H1 (cell line): Measurements from ENCODE around the gene OGDH. TPM values are rescaled to one million over a fixed set of nuclear protein-coding genes. Genes with fewer than 3 reads are reported as not detected.

Experiments
- CTCF ChIA-PET: fragments of 300-600 bp; sonication (Branson Sonifier 250); formaldehyde crosslinking; loops from one replicate; lab custom pipeline; 2021; ENCODE audit not compliant: partially characterized antibody; lab: Charles Lee
- POLR2A ChIA-PET: fragments of 300-600 bp; sonication (Branson Sonifier 250); formaldehyde crosslinking; loops from one replicate; lab custom pipeline; 2021; ENCODE audit warnings: inconsistent platforms; ENCODE audit not compliant: partially characterized antibody; lab: Charles Lee
- DNase-seq, 2 experiments: peaks; one replicate each; pipeline versions ENCODE4 v3.0.0 to v3.0.0-alpha.2; 2010 to 2022; ENCODE audit warnings: low spot score in 2 of 2, low read depth in 1 of 2, mixed read lengths in 1 of 2
- FAIRE-seq: peaks from 2 replicates; lab custom pipeline; 2011; peaks lifted over from hg19 to GRCh38; lab: Jason Lieb, UNC
- H2AFZ ChIP-seq: 2 replicates; pipeline ENCODE4 v1.8.1; 2012; ENCODE audit warnings: low read length, inconsistent platforms
- H2AK5ac ChIP-seq: 2 replicates; pipeline ENCODE4 v1.6.1; 2013; ENCODE audit warnings: low read depth, low read length
- H2BK120ac ChIP-seq: replicated peaks from 2 replicates; pipeline ENCODE3; 2013; ENCODE audit warnings: low read depth, low read length, inconsistent platforms
- H2BK12ac ChIP-seq: 2 replicates; pipeline ENCODE4 v1.6.1; 2013; ENCODE audit warnings: low read depth, low read length
- H2BK15ac ChIP-seq: 2 replicates; pipeline ENCODE4 v1.6.1; 2013; ENCODE audit warnings: low read length
- H2BK20ac ChIP-seq: 2 replicates; pipeline ENCODE4 v1.6.1; 2013; ENCODE audit warnings: low read length
- H2BK5ac ChIP-seq: 2 replicates; pipeline ENCODE4 v1.6.1; 2013; ENCODE audit warnings: low read depth, low read length
- H3K14ac ChIP-seq: 2 replicates; pipeline ENCODE4 v1.6.1; 2013; ENCODE audit warnings: inconsistent platforms; ENCODE audit not compliant: insufficient read length
- H3K18ac ChIP-seq: 2 replicates; pipeline ENCODE4 v1.6.1; 2013; ENCODE audit warnings: low read length; ENCODE audit errors: extremely low read depth
- H3K23ac ChIP-seq: 2 replicates; pipeline ENCODE4 v1.6.1; 2013; ENCODE audit warnings: inconsistent platforms; ENCODE audit not compliant: insufficient read length
- H3K23me2 ChIP-seq: 2 replicates; pipeline ENCODE4 v1.6.1; 2013; ENCODE audit warnings: low read depth, low read length
- H3K27ac ChIP-seq: 2 replicates; pipeline ENCODE4 v1.6.1; 2011; ENCODE audit warnings: low read depth, low read length, inconsistent platforms
- H3K27me3 ChIP-seq, 4 experiments: replicated peaks in 1 of 4; 1 replicate in 1 of 4; 2 replicates in 3 of 4; pipeline versions ENCODE4 v1.6.1 to v1.8.1; 2011 to 2013; ENCODE audit warnings: low read length in 3 of 4, mild to moderate bottlenecking in 3 of 4, inconsistent platforms in 2 of 4, mixed read lengths in 2 of 4, moderate library complexity in 1 of 4; ENCODE audit not compliant: control insufficient read depth in 3 of 4, insufficient read depth in 3 of 4; ENCODE audit errors: extremely low read depth in 1 of 4
- H3K36me3 ChIP-seq, 4 experiments: 2 replicates each; pipeline versions ENCODE4 v1.6.1 to v1.8.1; 2011 to 2013; ENCODE audit warnings: mild to moderate bottlenecking in 4 of 4, low read length in 3 of 4, moderate library complexity in 2 of 4, control low read depth in 1 of 4, inconsistent platforms in 1 of 4; ENCODE audit not compliant: insufficient read depth in 4 of 4, control insufficient read depth in 2 of 4
- H3K4ac ChIP-seq: replicated peaks from 2 replicates; pipeline ENCODE3; 2013; ENCODE audit warnings: low read length, low read depth, mixed read lengths, inconsistent platforms; ENCODE audit not compliant: insufficient read length
- H3K4me1 ChIP-seq, 4 experiments: replicated peaks in 1 of 4; 1 replicate in 1 of 4; 2 replicates in 3 of 4; pipeline versions ENCODE4 v1.6.1 to v1.8.1; 2011 to 2013; ENCODE audit warnings: low read length in 3 of 4, inconsistent platforms in 2 of 4, mixed read lengths in 1 of 4; ENCODE audit not compliant: insufficient read depth in 4 of 4, control insufficient read depth in 3 of 4
- H3K4me2 ChIP-seq, 2 experiments: 2 replicates each; pipeline versions ENCODE4 v1.6.1 to v1.8.1; 2011 to 2013; ENCODE audit warnings: low read depth in 2 of 2, low read length in 2 of 2, control low read depth in 1 of 2, inconsistent platforms in 1 of 2, mild to moderate bottlenecking in 1 of 2; ENCODE audit not compliant: insufficient read depth in 1 of 2
- H3K4me3 ChIP-seq, 4 experiments: fragments of 200-600, 300-600 bp in 1 of 4; sonication (generic), shearing (Covaris generic), sonication (Bioruptor Twin) in 1 of 4; 2 replicates each; pipeline versions ENCODE4 v1.5.1 to v1.8.1; 2011 to 2016; ENCODE audit warnings: low read length in 4 of 4, low read depth in 3 of 4, control low read depth in 2 of 4, inconsistent platforms in 2 of 4, mild to moderate bottlenecking in 2 of 4, mixed read lengths in 1 of 4, moderate library complexity in 1 of 4; ENCODE audit not compliant: insufficient read depth in 2 of 4; ENCODE audit errors: extremely low read depth in 1 of 4
- H3K56ac ChIP-seq: replicated peaks from 2 replicates; pipeline ENCODE3; 2013; ENCODE audit warnings: low read depth, mild to moderate bottlenecking, mixed read lengths, low read length, inconsistent platforms; ENCODE audit not compliant: insufficient read length
- H3K79me1 ChIP-seq: 2 replicates; pipeline ENCODE4 v1.6.1; 2013; ENCODE audit warnings: low read depth, low read length, control low read depth
- H3K79me2 ChIP-seq, 2 experiments: 2 replicates each; pipeline versions ENCODE4 v1.6.1 to v1.8.1; 2012 to 2013; ENCODE audit warnings: low read length in 2 of 2, mild to moderate bottlenecking in 2 of 2, inconsistent platforms in 1 of 2; ENCODE audit not compliant: insufficient read depth in 2 of 2, control insufficient read depth in 1 of 2
- H3K9ac ChIP-seq, 4 experiments: replicated peaks in 1 of 4; 1 replicate in 1 of 4; 2 replicates in 3 of 4; pipeline versions ENCODE4 v1.6.1 to v1.8.1; 2011 to 2013; ENCODE audit warnings: low read depth in 3 of 4, low read length in 3 of 4, control low read depth in 2 of 4, mild to moderate bottlenecking in 2 of 4, moderate library complexity in 2 of 4, inconsistent platforms in 1 of 4; ENCODE audit errors: extremely low read depth in 1 of 4
- H3K9me3 ChIP-seq, 2 experiments: 2 replicates each; pipeline versions ENCODE4 v1.6.1 to v1.8.1; 2012 to 2013; ENCODE audit warnings: mild to moderate bottlenecking in 2 of 2, moderate library complexity in 2 of 2, control low read depth in 1 of 2, inconsistent platforms in 1 of 2, low read depth in 1 of 2, low read length in 1 of 2, mixed read lengths in 1 of 2; ENCODE audit not compliant: insufficient read depth in 2 of 2
- H4K20me1 ChIP-seq, 2 experiments: replicated peaks in 1 of 2; 2 replicates each; pipeline versions ENCODE3 to v1.8.1; 2011 to 2013; ENCODE audit warnings: inconsistent platforms in 2 of 2, low read length in 2 of 2, mild to moderate bottlenecking in 1 of 2; ENCODE audit not compliant: insufficient read depth in 2 of 2, control insufficient read depth in 1 of 2
- H4K5ac ChIP-seq: 2 replicates; pipeline ENCODE4 v1.6.1; 2013; ENCODE audit warnings: low read length, low read depth, mixed read lengths, inconsistent platforms; ENCODE audit not compliant: insufficient read length
- H4K8ac ChIP-seq: 2 replicates; pipeline ENCODE4 v1.8.0; 2013; ENCODE audit warnings: mild to moderate bottlenecking, moderate library complexity, low read length, inconsistent platforms; ENCODE audit not compliant: insufficient read depth; ENCODE audit errors: extremely low read depth
- H4K91ac ChIP-seq: replicated peaks from 2 replicates; pipeline ENCODE3; 2013; ENCODE audit warnings: low read length, mixed read lengths, inconsistent platforms; ENCODE audit not compliant: insufficient read length
- CTCF ChIP-seq, 3 experiments: IDR thresholded peaks; 1 replicate in 2 of 3; 2 replicates in 1 of 3; pipeline versions ENCODE4 v1.5.1 to v1.6.1; 2011; ENCODE audit warnings: low read length in 3 of 3, mild to moderate bottlenecking in 3 of 3, inconsistent platforms in 2 of 3, low read depth in 1 of 3, moderate library complexity in 1 of 3; ENCODE audit not compliant: insufficient read depth in 1 of 3; ENCODE audit errors: control extremely low read depth in 1 of 3
- RFX5 ChIP-seq: IDR thresholded peaks from 2 replicates; pipeline ENCODE4 v1.6.1; 2011; ENCODE audit warnings: low read depth, low read length, improper control_type of control experiment, borderline replicate concordance
- SIX5 ChIP-seq: IDR thresholded peaks from 2 replicates; pipeline ENCODE4 v1.6.1; 2011; ENCODE audit warnings: mild to moderate bottlenecking, low read depth, low read length
- SP1 ChIP-seq: IDR thresholded peaks from 2 replicates; pipeline ENCODE4 v1.6.1; 2011; ENCODE audit warnings: low read depth, low read length
- SP2 ChIP-seq: IDR thresholded peaks from 2 replicates; pipeline ENCODE4 v1.6.1; 2012; ENCODE audit warnings: mild to moderate bottlenecking, low read length, inconsistent platforms
- SP4 ChIP-seq: IDR thresholded peaks from 2 replicates; pipeline ENCODE4 v1.6.1; 2012; ENCODE audit warnings: low read length, inconsistent platforms
- ZNF274 ChIP-seq: IDR thresholded peaks from 2 replicates; pipeline ENCODE4 v1.7.0; 2012; ENCODE audit warnings: low read length, borderline replicate concordance; ENCODE audit errors: extremely low read depth
- WGBS, 2 experiments: shearing (Covaris generic) in 1 of 2; methylation state at CpG; one replicate each; pipeline versions ENCODE4 v1.1.6 to v1.1.7; 2013 to 2015; ENCODE audit warnings: low lambda C conversion rate in 2 of 2, mixed read lengths in 2 of 2, inconsistent platforms in 1 of 2, low coverage in 1 of 2, missing lambda C conversion rate in 1 of 2; ENCODE audit not compliant: insufficient replicate concordance in 2 of 2, insufficient coverage in 1 of 2, insufficient read length in 1 of 2; ENCODE audit errors: extremely low coverage in 1 of 2, missing lambda C conversion rate in 1 of 2; 5-methylcytosine and 5-hydroxymethylcytosine counted together
- polyA plus RNA-seq, 7 experiments: library from polyadenylated mRNA; depleted of rRNA in 3 of 7; stranded (reverse) in 5 of 7; unstranded in 2 of 7; fragments of >200 nt in 5 of 7; fragments of 200-250 nt in 2 of 7; gene quantifications; 1 replicate in 5 of 7; 2 replicates in 1 of 7; 4 replicates in 1 of 7; pipeline versions ENCODE4 v1.2.1 to v1.2.3, GENCODE V29; 2011 to 2013; ENCODE audit warnings: missing spikeins in 2 of 7, mixed read lengths in 2 of 7
- total RNA-seq: library from RNA; stranded (reverse); fragmentation: NEBNext Ultra II Directional; extraction: Animal tissue kit (Norgen Biotek cat#: 25700); gene quantifications from 2 replicates; pipeline ENCODE4 v1.2.1, GENCODE V29; 2021

Gene OGDH
- total and polyA plus RNA-seq, 2 of the 8 experiments (the other 6 are each of a cell fraction or from before 2014, with no cell fraction given): 71.6 to 91.6 TPM

GRCh38 chr7:44581879-44582603, 24.4 kb upstream of the OGDH start, which contains the start of gene TMED4:
Gene TMED4 (minus strand): TSS chr7:44582231. CDS start chr7:44582206, 25 bp downstream.
- H3K27me3 ChIP-seq: no peaks in the 10 kb centered on the region
- H4K8ac ChIP-seq: peak within 1 kb of the TSS; percentile 90
- H3K56ac ChIP-seq: peak within 1 kb of the TSS; percentile 43
- ChIA-PET CTCF (interaction anchor here (0.8 to 1.7 kb wide), 4 partner anchors 8 to 215 kb away, joined by 3 read pairs; partner anchors contain the start of gene DDX56), POLR2A (interaction anchor here (0.6 to 4.3 kb wide), 17 partner anchors 9 to 266 kb away, joined by 3 to 49 read pairs (median 4); partner anchors contain the start of genes DDX56, H2AZ2, NUDCD3 and OGDH)
- peaks cover 0 to 4% of the 10 kb centered on the region in 2 experiments for H4K20me1 ChIP-seq
- peaks cover 5 to 15% of the 10 kb centered on the region in 2 experiments; a peak in 3 of 4 replicates for H3K79me2 ChIP-seq
- 2% methylated on average over 70 of the region's 71 CpGs; no CpG with 5 or more reads in 1 of the 2 experiments for WGBS, 2 experiments
- peak; percentile 96 to 100 for DNase-seq
- peak within 1 kb of the TSS; percentile 76 to 99 for H3K4me2 ChIP-seq
- peaks cover 6% of the 10 kb centered on the region; the same call in 1 of the 2 replicates for H3K23me2 ChIP-seq
- H3K14ac ChIP-seq: no peak within 1 kb of the TSS
- H4K91ac ChIP-seq: peak within 1 kb of the TSS; percentile 89
- peaks cover 0 to 7% (median 1%) of the 10 kb centered on the region in 4 experiments; a peak in 4 of 7 replicates for H3K4me1 ChIP-seq
- H3K4ac ChIP-seq: peak within 1 kb of the TSS; percentile 98
- peak within 1 kb of the TSS; percentile 74 to 95 (median 80) for H3K4me3 ChIP-seq
- peak within 1 kb of the TSS; percentile 76 to 82 (median 78) for H3K9ac ChIP-seq
- peak within 1 kb of the TSS; percentile 46 for H4K5ac ChIP-seq
- H2BK5ac ChIP-seq: peak within 1 kb of the TSS; percentile 88; the same call in 1 of the 2 replicates
- H2BK20ac ChIP-seq: no peak within 1 kb of the TSS
- H2BK15ac ChIP-seq: no peak within 1 kb of the TSS
- H2AK5ac ChIP-seq: peak within 1 kb of the TSS; percentile 40; the same call in 1 of the 2 replicates
- FAIRE-seq: peak; percentile 24
- H2BK120ac ChIP-seq: no peak within 1 kb of the TSS
- H3K36me3 ChIP-seq: peaks cover 9 to 24% (median 12%) of the 10 kb centered on the region in 4 experiments; a peak in 7 of 8 replicates
- no peak within 1 kb of the TSS for H2BK12ac ChIP-seq
- H3K23ac ChIP-seq: no peak within 1 kb of the TSS
- H3K27ac ChIP-seq: peak within 1 kb of the TSS; percentile 65
- H3K18ac ChIP-seq: peak within 1 kb of the TSS; percentile 72
- peak within 1 kb of the TSS; percentile 74; the same call in 1 of the 2 replicates for H2AFZ ChIP-seq
- no peaks in the 10 kb centered on the region for H3K9me3 ChIP-seq
- H3K79me1 ChIP-seq: no peaks in the 10 kb centered on the region
- TF ChIP-seq SP2 (no peak), SIX5 (no peak), RFX5 (no peak), ZNF274 (no peak), CTCF (IDR thresholded peaks at IDR 0.05; ENCODE audit: control extremely low read depth in 1 of 3, insufficient read depth in 1 of 3, low read depth in 1 of 3, low read length in 3 of 3) (no peak), SP1 (no peak), SP4 (no peak)
